Right ventricle myocardium inferior (tissue), 1 donor: ENCODE measurements around the gene TXNDC2. TPM values are rescaled to one million over a fixed set of nuclear protein-coding genes. Genes with fewer than 3 reads are reported as not detected.
"Not testable (repeated sequence)": the region's sequence is repeated elsewhere in the genome, so short reads cannot be mapped to it uniquely, and the experiment has no call there.

Experiments
- ATAC-seq: fragments of 200-7000 bp; cut with Tn5 transposase; one replicate; pipeline ENCODE4 v1.9.1; 2020; ENCODE audit warnings: mild to moderate bottlenecking, moderate library complexity
- DNase-seq: peaks from one replicate; pipeline ENCODE4 v3.0.0; 2021; ENCODE audit errors: missing footprints
- intact Hi-C: fragments of 100-400 bp; cut with DNase I; formaldehyde crosslinking; loops from one replicate; pipeline ENCODE4 v1.11.0; 2022
- total RNA-seq: library from RNA; stranded (reverse); fragmentation: NEBNext Ultra II Directional; extraction: Animal tissue kit (Norgen Biotek cat#: 25700); gene quantifications from one replicate; pipeline ENCODE4 v1.2.1, GENCODE V29; 2021
- donor health status: DM: no; HTN: yes; CAD: no; lungs with severe emphysema.

The TXNDC2 gene
- total RNA-seq, 1 donor from 2014 or later = not detected

GRCh38 chr18:9902832-9903231 is 17.1 kb downstream of the TXNDC2 start:
- DNase-seq = no peak
- no peak for ATAC-seq
- intact Hi-C loops = no loop called here

- no peak for ATAC-seq
- no peak for DNase-seq
- intact Hi-C loops = no loop called here
These were observed 19.7 kb downstream of the TXNDC2 start for GRCh38 chr18:9905401-9905922.

GRCh38 chr18:9906481-9906880 is 20.7 kb downstream of the TXNDC2 start:
- intact Hi-C loops = no loop called here
- ATAC-seq (no peak), DNase-seq (no peak)

- no peak for ATAC-seq
These were observed 22.1 kb downstream of the TXNDC2 start for GRCh38 chr18:9907867-9908266.

GRCh38 chr18:9910071-9910470 is 24.3 kb downstream of the TXNDC2 start:
- ATAC-seq = no peak
- intact Hi-C loops = loop anchor here (10.0 kb wide), 2 partner anchors 65 to 295 kb away; partner anchors contain the start of gene PPP4R1
- no peak for DNase-seq

More at GRCh38 chr18:9907867-9908266, 22.1 kb downstream of the TXNDC2 start:
- intact Hi-C loops = no loop called here
- no peak for DNase-seq

- intact Hi-C loops = loop anchor here (10.0 kb wide), 2 partner anchors 66 to 296 kb away; partner anchors contain the start of gene PPP4R1
These were observed 24.9 kb downstream of the TXNDC2 start for GRCh38 chr18:9910661-9911060.

GRCh38 chr18:9911226-9911625 is 25.5 kb downstream of the TXNDC2 start:
- DNase-seq = no peak
- intact Hi-C loops = loop anchor here (10.0 kb wide), 2 partner anchors 66 to 296 kb away; partner anchors contain the start of gene PPP4R1
- no peak for ATAC-seq

More at GRCh38 chr18:9910661-9911060, 24.9 kb downstream of the TXNDC2 start:
- DNase-seq (no peak), ATAC-seq (no peak)

GRCh38 chr18:9912285-9912684 is 26.5 kb downstream of the TXNDC2 start:
- ATAC-seq, DNase-seq: not testable (repeated sequence)
- intact Hi-C loops = loop anchor here (10.0 kb wide), 2 partner anchors 67 to 297 kb away; partner anchors contain the start of gene PPP4R1

- no peak for DNase-seq
- peak; percentile 0 for ATAC-seq
- intact Hi-C loops = loop anchor here (10.0 kb wide), 2 partner anchors 68 to 298 kb away; partner anchors contain the start of gene PPP4R1
These were observed 27.4 kb downstream of the TXNDC2 start for GRCh38 chr18:9913151-9913525.

- intact Hi-C loops = loop anchor here (2.0 to 10.0 kb wide), 3 partner anchors 69 to 299 kb away; partner anchors contain the start of gene PPP4R1
- ATAC-seq = peak; percentile 98
- peak; percentile 98 for DNase-seq
These were observed 28.0 kb downstream of the TXNDC2 start, which contains the start of gene VAPA for GRCh38 chr18:9913526-9914333. TSS of gene VAPA (plus strand) at chr18:9914016. CDS start at chr18:9914257, 241 bp downstream.

GRCh38 chr18:9914334-9914583 is 28.5 kb downstream of the TXNDC2 start:
- intact Hi-C loops = loop anchor here (2.0 to 10.0 kb wide), 3 partner anchors 69 to 299 kb away; partner anchors contain the start of gene PPP4R1
- no peak for ATAC-seq
- DNase-seq = no peak

- intact Hi-C loops = loop anchor here (2.0 to 10.0 kb wide), 4 partner anchors 38 to 300 kb away; partner anchors contain the start of gene PPP4R1
- ATAC-seq = peak; percentile 24
- DNase-seq = peak; percentile 89
These were observed 29.0 kb downstream of the TXNDC2 start for GRCh38 chr18:9914584-9915290.

- intact Hi-C loops = loop anchor here (2.0 to 10.0 kb wide), 4 partner anchors 37 to 301 kb away; partner anchors contain the start of gene PPP4R1
- ATAC-seq = no peak
These were observed 29.7 kb downstream of the TXNDC2 start for GRCh38 chr18:9915291-9916076.

GRCh38 chr18:9916077-9916639 is 30.4 kb downstream of the TXNDC2 start:
- intact Hi-C loops = loop anchor here (5.0 to 10.0 kb wide), 3 partner anchors 36 to 301 kb away; partner anchors contain the start of gene PPP4R1
- no peak for ATAC-seq
- no peak for DNase-seq

More at GRCh38 chr18:9915291-9916076, 29.7 kb downstream of the TXNDC2 start:
- no peak for DNase-seq

GRCh38 chr18:9916808-9917207 is 31.0 kb downstream of the TXNDC2 start:
- intact Hi-C loops = loop anchor here (5.0 to 10.0 kb wide), 3 partner anchors 35 to 302 kb away; partner anchors contain the start of gene PPP4R1
- ATAC-seq = no peak
- no peak for DNase-seq

GRCh38 chr18:9918016-9918680 is 32.4 kb downstream of the TXNDC2 start:
- ATAC-seq = no peak
- no peak for DNase-seq
- intact Hi-C loops = loop anchor here (5.0 to 10.0 kb wide), 3 partner anchors 34 to 303 kb away; partner anchors contain the start of gene PPP4R1

- intact Hi-C loops = loop anchor here (5.0 to 10.0 kb wide), 3 partner anchors 33 to 305 kb away; partner anchors contain the start of gene PPP4R1
- ATAC-seq = no peak
- DNase-seq = no peak
These were observed 33.9 kb downstream of the TXNDC2 start for GRCh38 chr18:9919564-9920232.
